ENCODE data around the gene GLMP. TPM values are rescaled to one million over a fixed set of nuclear protein-coding genes. Genes with fewer than 3 reads are reported as not detected.

GLMP gene
- total RNA-seq, 1 donor from 2014 or later: 97.2 TPM

GRCh38 chr1:156281281-156281680 is 14.2 kb downstream of the GLMP start:
- Mint-ChIP-seq H3K27ac (ENCODE audit: unreplicated experiment) (no peak overlapping the region), H3K9me3 (ENCODE audit: unreplicated experiment) (no peaks in the 10 kb centered on the region), H3K36me3 (ENCODE audit: low read depth, unreplicated experiment) (peaks cover 23% of the 10 kb centered on the region), H3K4me3 (ENCODE audit: unreplicated experiment) (peak overlapping the region; percentile 99), H3K27me3 (ENCODE audit: unreplicated experiment) (peaks cover 4% of the 10 kb centered on the region), H3K4me1 (ENCODE audit: unreplicated experiment) (peaks cover 21% of the 10 kb centered on the region)
- no peak for DNase-seq (ENCODE audit: low spot score)
- no peak for TF ChIP-seq CTCF (IDR thresholded peaks at IDR 0.05; ENCODE audit: unreplicated experiment)

GRCh38 chr1:156279837-156280236 is 15.6 kb downstream of the GLMP start:
- DNase-seq (ENCODE audit: low spot score): no peak
- peaks cover 21% of the 10 kb centered on the region for H3K4me1 Mint-ChIP-seq (ENCODE audit: unreplicated experiment)
- no peak overlapping the region for H3K27ac Mint-ChIP-seq (ENCODE audit: unreplicated experiment)
- no peaks in the 10 kb centered on the region for H3K9me3 Mint-ChIP-seq (ENCODE audit: unreplicated experiment)
- peaks cover 23% of the 10 kb centered on the region for H3K36me3 Mint-ChIP-seq (ENCODE audit: low read depth, unreplicated experiment)
- no peak for TF ChIP-seq CTCF (IDR thresholded peaks at IDR 0.05; ENCODE audit: unreplicated experiment)
- peaks cover 3% of the 10 kb centered on the region for H3K27me3 Mint-ChIP-seq (ENCODE audit: unreplicated experiment)
- no peak overlapping the region for H3K4me3 Mint-ChIP-seq (ENCODE audit: unreplicated experiment)

GRCh38 chr1:156276966-156277381 is 18.5 kb downstream of the GLMP start:
- Mint-ChIP-seq H3K36me3 (ENCODE audit: low read depth, unreplicated experiment) (peaks cover 47% of the 10 kb centered on the region), H3K4me1 (ENCODE audit: unreplicated experiment) (peaks cover 9% of the 10 kb centered on the region), H3K27ac (ENCODE audit: unreplicated experiment) (no peak overlapping the region), H3K4me3 (ENCODE audit: unreplicated experiment) (peak overlapping the region; percentile 42), H3K27me3 (ENCODE audit: unreplicated experiment) (peaks cover 1% of the 10 kb centered on the region), H3K9me3 (ENCODE audit: unreplicated experiment) (no peaks in the 10 kb centered on the region)
- TF ChIP-seq CTCF (IDR thresholded peaks at IDR 0.05; ENCODE audit: unreplicated experiment): no peak
- DNase-seq (ENCODE audit: low spot score): no peak

GRCh38 chr1:156276532-156276931 is 18.9 kb downstream of the GLMP start:
- Mint-ChIP-seq H3K27ac (ENCODE audit: unreplicated experiment) (no peak overlapping the region), H3K4me3 (ENCODE audit: unreplicated experiment) (peak overlapping the region; percentile 42), H3K27me3 (ENCODE audit: unreplicated experiment) (peaks cover 1% of the 10 kb centered on the region)

GRCh38 chr1:156270314-156270713 is 25.2 kb downstream of the GLMP start:
- no peak for DNase-seq (ENCODE audit: low spot score)
- Mint-ChIP-seq H3K4me3 (ENCODE audit: unreplicated experiment) (peak overlapping the region; percentile 76), H3K36me3 (ENCODE audit: low read depth, unreplicated experiment) (peaks cover 65% of the 10 kb centered on the region), H3K27ac (ENCODE audit: unreplicated experiment) (no peak overlapping the region), H3K4me1 (ENCODE audit: unreplicated experiment) (no peaks in the 10 kb centered on the region), H3K9me3 (ENCODE audit: unreplicated experiment) (no peaks in the 10 kb centered on the region), H3K27me3 (ENCODE audit: unreplicated experiment) (no peaks in the 10 kb centered on the region)
- TF ChIP-seq CTCF (IDR thresholded peaks at IDR 0.05; ENCODE audit: unreplicated experiment): no peak

More at GRCh38 chr1:156276532-156276931, 18.9 kb downstream of the GLMP start:
- DNase-seq (ENCODE audit: low spot score): no peak
- peaks cover 51% of the 10 kb centered on the region for H3K36me3 Mint-ChIP-seq (ENCODE audit: low read depth, unreplicated experiment)
- no peak for TF ChIP-seq CTCF (IDR thresholded peaks at IDR 0.05; ENCODE audit: unreplicated experiment)
- H3K4me1 Mint-ChIP-seq (ENCODE audit: unreplicated experiment): peaks cover 6% of the 10 kb centered on the region
- no peaks in the 10 kb centered on the region for H3K9me3 Mint-ChIP-seq (ENCODE audit: unreplicated experiment)

All from endothelial cell (in vitro differentiated cells).